Measurements from ENCODE around the gene SEMA5B.

SEMA5B gene

DNA sequence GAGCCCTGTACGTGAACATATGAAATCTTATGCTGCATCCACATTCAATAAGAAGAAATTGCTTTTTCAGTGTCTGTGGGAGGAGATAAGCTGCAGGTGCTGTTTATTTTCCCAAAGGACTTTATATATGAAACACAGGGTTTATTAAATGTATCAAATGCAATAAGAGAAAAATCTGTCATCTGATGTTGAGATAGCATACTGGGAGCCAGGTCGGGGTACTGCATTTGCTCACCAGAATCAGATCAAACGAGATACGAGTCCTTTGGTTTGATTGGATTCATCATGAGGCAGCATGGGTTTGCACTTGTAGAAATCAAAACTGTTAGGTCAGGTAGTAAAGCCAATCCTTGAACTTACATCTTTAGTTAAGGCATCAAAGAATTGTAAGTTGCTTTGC lies 141.3 kb downstream of the SEMA5B start:
- no peak for DNase-seq

DNA sequence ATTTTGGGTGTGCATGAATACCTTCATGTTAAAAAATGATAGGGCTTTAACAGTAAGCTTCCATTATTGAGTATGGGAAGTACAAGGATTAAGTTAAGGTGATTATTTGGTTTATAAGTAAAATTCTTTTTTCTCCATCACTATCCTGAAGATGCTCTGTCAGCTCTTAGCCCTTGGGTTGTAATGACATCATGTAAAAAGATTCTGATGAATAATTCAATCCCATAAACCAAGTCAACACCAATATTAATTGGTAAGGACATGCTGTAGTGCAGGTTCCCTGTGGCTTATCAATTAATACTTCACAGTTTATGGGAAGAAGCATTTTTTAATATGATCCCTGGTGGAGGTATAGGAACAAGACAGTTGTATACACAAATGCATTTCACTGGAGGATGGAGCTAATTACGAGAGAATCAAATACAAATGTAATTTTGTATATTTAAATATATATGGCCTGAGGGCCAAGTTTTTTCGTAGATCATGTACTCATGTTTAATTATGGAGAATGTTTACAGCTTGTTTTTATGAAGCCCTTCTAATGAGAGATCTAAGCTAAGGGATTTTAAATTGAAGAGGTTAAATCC lies 145.1 kb downstream of the SEMA5B start:
- no peak for DNase-seq

GRCh38 chr3:122880624-122881023 lies 146.9 kb downstream of the SEMA5B start:
- DNase-seq: no peak

DNA sequence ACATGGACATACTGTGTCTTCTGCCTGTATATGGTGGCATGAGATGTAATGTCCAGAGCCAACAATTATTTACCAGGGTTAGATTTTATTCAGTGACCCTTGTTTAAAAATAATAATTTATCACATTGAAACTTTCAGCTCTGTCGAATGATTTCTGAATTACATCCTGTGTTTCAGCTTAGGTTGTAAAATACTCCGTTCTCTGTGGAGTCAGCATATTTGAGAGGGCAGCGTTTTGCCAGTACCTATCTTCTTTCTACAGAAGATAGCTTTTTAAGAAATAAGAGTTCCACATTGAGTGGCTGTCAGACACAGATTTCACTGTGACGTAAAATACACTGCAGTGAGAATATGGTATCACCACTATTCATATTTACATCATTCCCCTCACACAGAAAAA lies 147.4 kb downstream of the SEMA5B start:
- no peak for DNase-seq

DNA sequence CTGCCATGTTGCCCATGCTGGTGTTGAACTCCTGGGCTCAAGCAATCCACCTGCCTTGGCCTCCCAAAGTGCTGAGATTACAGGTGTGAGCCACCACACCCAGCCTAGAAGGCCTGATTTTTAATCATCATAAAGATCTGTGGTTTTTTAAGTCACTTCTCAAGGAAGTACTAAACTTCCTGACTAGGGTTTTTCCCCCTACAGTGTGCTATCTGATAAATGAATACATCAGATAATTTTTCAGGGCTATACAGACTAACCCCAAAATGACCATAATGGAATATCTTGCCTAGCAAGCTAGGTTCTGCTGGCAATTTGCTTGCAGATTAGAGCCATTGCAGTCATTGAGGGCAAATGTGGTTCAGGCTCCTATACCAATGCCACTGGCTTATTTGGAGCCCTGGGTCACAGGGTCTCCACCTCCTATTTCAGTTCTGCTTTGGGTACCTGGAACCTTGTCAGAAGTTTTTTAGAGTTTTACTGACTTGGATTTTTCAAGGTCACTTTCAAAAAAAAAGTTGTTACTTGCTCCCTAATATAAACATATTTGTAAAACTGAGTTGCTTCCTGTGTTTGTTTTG lies 151.9 kb downstream of the SEMA5B start:
- DNase-seq: no peak

DNA sequence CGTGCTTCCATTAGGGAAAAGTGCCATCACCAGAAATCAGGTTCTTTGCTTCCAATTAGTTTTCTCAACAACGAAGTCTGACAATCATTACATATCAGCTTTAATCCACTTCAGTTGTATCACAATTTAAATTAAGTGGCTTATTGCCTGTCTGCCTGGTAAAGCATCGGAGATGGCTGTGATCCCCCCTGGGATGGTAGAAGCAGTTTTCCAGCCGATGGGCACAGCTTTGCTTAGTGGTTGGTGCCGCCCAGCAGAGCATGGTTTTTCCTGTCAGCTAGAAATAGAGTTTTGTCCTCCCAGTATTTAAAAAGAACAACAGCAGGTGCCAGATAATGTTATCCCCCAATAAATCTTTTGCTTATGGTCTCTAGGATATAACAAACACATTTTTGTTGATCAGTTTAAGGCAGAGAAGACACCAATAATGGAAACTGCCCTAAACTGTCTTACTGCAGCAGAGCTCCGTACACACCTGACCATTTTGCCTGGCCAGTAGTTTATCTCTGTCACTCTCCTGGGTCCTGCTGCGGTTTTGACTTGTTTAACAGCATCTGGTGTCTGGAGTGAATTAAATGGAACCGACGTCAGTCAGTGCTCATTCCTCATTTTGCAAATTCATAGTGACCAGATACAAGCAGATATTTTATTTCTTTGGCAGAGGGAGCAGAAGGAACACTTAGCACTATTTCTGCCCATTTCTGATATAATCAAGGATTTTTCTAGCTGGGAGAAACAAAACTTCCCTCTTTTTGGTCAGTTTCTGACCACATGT lies 153.6 kb downstream of the SEMA5B start:
- no peak for DNase-seq

DNA sequence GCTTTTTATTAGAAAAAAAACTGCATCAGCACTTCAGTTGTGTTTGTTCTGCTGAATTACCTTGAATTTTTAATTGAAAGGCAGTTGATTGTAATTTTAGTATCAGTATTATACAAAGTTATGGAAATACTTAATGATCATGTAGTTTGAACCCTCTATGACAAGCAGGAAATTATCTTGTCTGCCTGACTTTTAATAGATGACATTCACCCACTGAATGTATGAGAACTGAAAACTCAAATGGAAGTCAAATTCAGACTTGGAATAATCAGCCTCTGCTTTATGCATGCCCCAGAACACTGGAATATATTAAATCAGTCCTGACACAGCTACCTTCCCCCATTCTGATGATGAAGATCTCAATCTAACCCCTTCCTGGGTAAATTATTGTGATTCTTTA lies 159.2 kb downstream of the SEMA5B start:
- DNase-seq: no peak

DNA sequence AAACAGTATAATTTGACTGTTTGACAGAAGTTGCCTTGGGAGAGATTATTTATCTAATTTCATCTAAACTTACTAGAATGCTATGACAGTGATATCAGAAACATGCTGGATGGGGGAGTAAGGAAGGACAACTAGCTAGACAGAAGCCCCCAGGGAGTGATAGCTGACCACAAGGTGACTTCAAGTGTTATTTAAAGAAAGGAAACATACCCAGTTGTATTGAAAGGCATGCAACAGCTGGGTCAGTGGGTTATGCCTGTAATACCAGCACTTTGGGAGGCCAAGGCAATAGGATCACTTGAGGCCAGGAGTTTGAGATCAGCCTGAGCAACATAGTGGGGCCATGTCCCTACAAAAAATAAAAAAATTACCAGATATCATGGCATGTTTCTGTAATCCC lies 163.1 kb downstream of the SEMA5B start:
- no peak for DNase-seq

DNA sequence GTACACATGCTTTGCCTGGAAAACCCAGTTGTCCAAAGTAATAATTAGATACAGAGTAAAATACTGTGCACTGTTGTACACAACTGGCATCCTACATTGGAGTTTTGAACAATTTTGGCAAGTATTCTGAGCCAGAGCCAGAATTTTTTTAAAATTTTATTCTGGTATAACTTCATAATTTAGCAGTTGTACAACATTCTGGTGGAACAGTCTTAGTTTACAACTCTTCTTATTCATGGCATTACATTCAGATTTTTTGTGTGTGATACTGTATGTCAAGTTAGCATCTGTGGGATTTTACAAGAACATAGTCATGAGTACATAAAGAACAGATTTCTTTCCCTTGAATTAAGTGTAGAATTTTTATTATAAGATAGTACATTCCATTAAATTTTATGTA lies 165.2 kb downstream of the SEMA5B start:
- no peak for DNase-seq

Measured in stimulated activated CD4-positive, alpha-beta T cell treated with anti-CD3 and anti-CD28 coated beads, Interleukin-15, amount 100 ng/mL, for 24 hours (primary cell).